Trophoblast cell (in vitro differentiated cells and primary cell): Measurements from ENCODE around the gene ERCC2.

Experiments used
- DNase-seq, 2 donors: peaks; one replicate each; pipeline ENCODE4 v3.0.0-alpha.2; 2016
- H2AFZ ChIP-seq: 2 replicates; pipeline ENCODE4 v1.6.1; 2013; ENCODE audit warnings: low read length, moderate library complexity, mild to moderate bottlenecking; ENCODE audit not compliant: insufficient read depth, poor library complexity
- H2AK5ac ChIP-seq: 2 replicates; pipeline ENCODE4 v1.6.1; 2013; ENCODE audit warnings: mild to moderate bottlenecking, low read length
- H2BK120ac ChIP-seq: 2 replicates; pipeline ENCODE4 v1.6.1; 2013; ENCODE audit warnings: low read length, mild to moderate bottlenecking, moderate library complexity; ENCODE audit not compliant: insufficient read depth, poor library complexity
- H2BK12ac ChIP-seq: 2 replicates; pipeline ENCODE4 v1.6.1; 2013; ENCODE audit warnings: mild to moderate bottlenecking, low read length, moderate library complexity
- H2BK5ac ChIP-seq: 2 replicates; pipeline ENCODE4 v1.6.1; 2013; ENCODE audit warnings: low read length, low read depth, moderate library complexity, mild to moderate bottlenecking; ENCODE audit not compliant: poor library complexity
- H3K14ac ChIP-seq: 2 replicates; pipeline ENCODE4 v1.6.1; 2013; ENCODE audit warnings: mild to moderate bottlenecking, low read length
- H3K18ac ChIP-seq: 2 replicates; pipeline ENCODE4 v1.6.1; 2013; ENCODE audit warnings: mild to moderate bottlenecking, low read length
- H3K23ac ChIP-seq: 2 replicates; pipeline ENCODE4 v1.6.1; 2013; ENCODE audit warnings: low read length
- H3K27ac ChIP-seq: 2 replicates; pipeline ENCODE4 v1.5.1; 2013; ENCODE audit warnings: low read depth, mild to moderate bottlenecking, inconsistent platforms, low read length, moderate library complexity
- H3K27me3 ChIP-seq: 2 replicates; pipeline ENCODE4 v1.6.1; 2013; ENCODE audit warnings: inconsistent platforms, mild to moderate bottlenecking, low read length, moderate library complexity; ENCODE audit not compliant: insufficient read depth
- H3K36me3 ChIP-seq, 2 experiments: 1 replicate in 1 of 2; 2 replicates in 1 of 2; pipeline ENCODE4 v1.6.1; 2013; ENCODE audit warnings: low read length in 2 of 2, mild to moderate bottlenecking in 2 of 2, moderate library complexity in 1 of 2; ENCODE audit not compliant: insufficient read depth in 2 of 2, control insufficient read depth in 1 of 2
- H3K4ac ChIP-seq: 2 replicates; pipeline ENCODE4 v1.6.1; 2013; ENCODE audit warnings: low read depth, mild to moderate bottlenecking, low read length, moderate library complexity
- H3K4me1 ChIP-seq, 2 experiments: 1 replicate in 1 of 2; 2 replicates in 1 of 2; pipeline ENCODE4 v1.6.1; 2013; ENCODE audit warnings: low read length in 2 of 2, mild to moderate bottlenecking in 2 of 2, moderate library complexity in 1 of 2; ENCODE audit not compliant: insufficient read depth in 2 of 2, control insufficient read depth in 1 of 2
- H3K4me2 ChIP-seq: 2 replicates; pipeline ENCODE4 v1.6.1; 2013; ENCODE audit warnings: inconsistent platforms, mild to moderate bottlenecking, low read length, moderate library complexity
- H3K4me3 ChIP-seq: 2 replicates; pipeline ENCODE4 v1.5.1; 2013; ENCODE audit warnings: mild to moderate bottlenecking, low read depth, low read length, inconsistent platforms
- H3K79me1 ChIP-seq: one replicate; pipeline ENCODE4 v1.6.1; 2013; ENCODE audit warnings: low read length
- H3K79me2 ChIP-seq: 2 replicates; pipeline ENCODE4 v1.6.1; 2013; ENCODE audit warnings: low read length, mild to moderate bottlenecking; ENCODE audit not compliant: control insufficient read depth, insufficient read depth, poor library complexity
- H3K9ac ChIP-seq: 2 replicates; pipeline ENCODE4 v1.6.1; 2013; ENCODE audit warnings: mild to moderate bottlenecking, low read length
- H3K9me3 ChIP-seq: 2 replicates; pipeline ENCODE4 v1.6.1; 2013; ENCODE audit warnings: low read depth, mild to moderate bottlenecking, control low read depth, inconsistent platforms, low read length; ENCODE audit not compliant: insufficient read depth
- H4K12ac ChIP-seq: 2 replicates; pipeline ENCODE4 v1.6.1; 2013; ENCODE audit warnings: low read depth, mild to moderate bottlenecking, low read length, moderate library complexity
- H4K8ac ChIP-seq: 2 replicates; pipeline ENCODE4 v1.6.1; 2013; ENCODE audit warnings: low read depth, mild to moderate bottlenecking, low read length, moderate library complexity
- H4K91ac ChIP-seq: one replicate; pipeline ENCODE4 v1.6.1; 2013; ENCODE audit warnings: low read depth, mild to moderate bottlenecking, low read length, moderate library complexity
- WGBS: extraction: QIAGEN DNeasy Blood & Tissue Kit; methylation state at CpG from one replicate; pipeline ENCODE4 v1.1.7; 2013; ENCODE audit warnings: missing lambda C conversion rate; ENCODE audit not compliant: insufficient read length, insufficient coverage; ENCODE audit errors: extremely low coverage; 5-methylcytosine and 5-hydroxymethylcytosine counted together

ERCC2 gene

DNA sequence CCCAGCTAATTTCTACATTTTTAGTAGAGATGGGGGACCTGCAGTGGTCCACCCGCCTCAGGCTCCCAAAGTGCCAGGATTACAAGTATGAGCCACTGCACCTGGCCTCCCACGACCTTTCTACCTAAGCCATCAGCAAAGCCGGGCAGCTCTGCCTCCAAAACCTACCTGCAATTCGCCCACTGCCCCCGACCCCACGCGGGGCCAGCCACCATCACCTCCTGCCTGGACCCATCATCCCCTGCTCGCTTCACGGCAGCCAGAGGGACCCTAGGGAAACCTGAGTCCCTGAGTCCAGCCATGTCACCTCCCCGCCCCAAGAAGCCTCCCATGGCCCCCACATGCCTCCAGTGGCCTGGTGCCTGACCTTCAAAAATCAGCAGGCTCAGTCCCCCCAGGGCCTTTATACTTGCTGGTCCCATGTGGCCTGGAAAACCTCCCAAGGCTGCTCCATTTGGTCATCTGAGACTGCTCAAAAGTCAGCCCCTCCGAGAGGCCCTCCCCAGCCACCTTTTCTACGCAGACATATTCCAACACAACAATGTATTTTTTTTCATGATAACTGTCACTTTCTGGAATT is 12.1 kb downstream of the ERCC2 start:
- no peak overlapping the region for H3K23ac ChIP-seq
- H4K8ac ChIP-seq, result no peak overlapping the region
- no peak overlapping the region for H2BK5ac ChIP-seq
- H2AFZ ChIP-seq, result no peak overlapping the region
- H3K79me2 ChIP-seq, result no peaks in the 10 kb centered on the region
- no peak overlapping the region for H3K9ac ChIP-seq
- H2BK12ac ChIP-seq, result no peak overlapping the region
- no peak overlapping the region for H3K4me2 ChIP-seq
- no peaks in the 10 kb centered on the region for H3K27me3 ChIP-seq
- no peaks in the 10 kb centered on the region for H3K4me1 ChIP-seq
- H4K12ac ChIP-seq, result no peak overlapping the region
- H2AK5ac ChIP-seq, result no peak overlapping the region
- peaks cover 2% of the 10 kb centered on the region for H3K9me3 ChIP-seq
- no peak overlapping the region for H3K18ac ChIP-seq
- no peak overlapping the region for H2BK120ac ChIP-seq
- H3K14ac ChIP-seq, result no peak overlapping the region
- H3K79me1 ChIP-seq, result no peaks in the 10 kb centered on the region
- H4K91ac ChIP-seq, result no peak overlapping the region
- peaks cover 67 to 74% of the 10 kb centered on the region in 2 experiments for H3K36me3 ChIP-seq
- no peak overlapping the region for H3K4ac ChIP-seq
- no CpG with 5 or more reads among the region's 12 CpGs for WGBS
- no peak overlapping the region for H3K4me3 ChIP-seq
- H3K27ac ChIP-seq, result no peak overlapping the region
- DNase-seq, result no peak

DNA sequence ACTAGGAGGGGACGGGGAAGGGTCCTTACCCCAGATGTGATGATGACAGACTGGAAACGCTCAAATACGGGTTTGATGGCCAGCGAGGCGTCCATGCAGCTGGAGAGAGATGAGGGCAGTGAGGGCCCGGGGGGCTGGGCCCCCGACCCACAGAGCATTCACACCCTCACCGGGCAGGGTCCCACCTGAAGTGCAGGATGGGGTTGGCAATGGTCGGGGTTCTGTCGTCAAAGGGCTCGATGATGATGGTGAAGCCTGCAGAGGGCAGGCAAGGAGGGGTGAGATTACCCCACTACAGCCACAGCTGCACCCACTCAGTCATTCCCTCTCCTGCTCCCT is 13.0 kb downstream of the ERCC2 start:
- Histone ChIP-seq H3K36me3 (peaks cover 69 to 75% of the 10 kb centered on the region in 2 experiments), H2BK120ac (no peak overlapping the region), H3K4me1 (no peaks in the 10 kb centered on the region), H3K14ac (no peak overlapping the region), H2BK12ac (no peak overlapping the region), H3K79me2 (no peaks in the 10 kb centered on the region), H2AFZ (no peak overlapping the region), H4K8ac (no peak overlapping the region), H4K91ac (no peak overlapping the region), H3K18ac (no peak overlapping the region), H3K9ac (no peak overlapping the region), H2BK5ac (no peak overlapping the region), H3K27me3 (no peaks in the 10 kb centered on the region), H3K4me2 (no peak overlapping the region), H3K4me3 (no peak overlapping the region), H3K9me3 (peaks cover 2% of the 10 kb centered on the region), H3K4ac (no peak overlapping the region), H2AK5ac (no peak overlapping the region), H3K23ac (no peak overlapping the region), H3K27ac (no peak overlapping the region), H3K79me1 (no peaks in the 10 kb centered on the region), H4K12ac (no peak overlapping the region)
- no CpG with 5 or more reads among the region's 11 CpGs for WGBS
- DNase-seq, result no peak

DNA sequence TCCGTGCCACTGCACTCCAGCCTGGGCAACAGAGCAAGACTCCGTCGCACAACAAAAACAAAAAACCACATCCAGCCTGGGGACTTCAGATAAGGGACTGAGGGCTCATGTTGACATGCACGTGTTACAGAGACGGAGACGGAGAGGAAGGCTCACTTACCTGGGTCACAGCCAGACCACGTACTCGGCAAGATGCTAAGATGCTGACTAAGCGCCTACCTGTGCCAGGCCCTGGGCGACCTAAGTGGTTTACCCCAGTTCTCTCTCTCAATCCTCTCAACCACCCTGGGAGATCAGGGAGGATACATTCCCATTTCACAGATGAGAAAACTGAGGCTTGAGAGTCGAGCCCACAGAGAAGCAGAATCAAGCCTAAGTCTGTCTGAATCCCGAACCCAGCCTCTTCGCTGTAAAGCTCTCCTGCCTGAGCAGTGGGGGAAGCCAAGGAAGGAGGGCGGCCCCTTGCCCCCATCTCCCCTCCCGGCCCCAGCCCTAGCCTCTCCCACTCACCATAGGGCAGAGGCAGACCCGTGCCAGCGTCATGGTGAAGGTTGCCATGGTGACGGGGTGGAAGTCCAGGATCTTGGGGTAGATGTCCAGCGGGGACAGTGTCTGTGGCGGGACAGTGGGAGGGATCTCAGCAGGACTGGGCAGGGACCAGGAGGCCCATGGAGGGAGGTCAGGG is 13.5 kb downstream of the ERCC2 start:
- whole genome bisulfite sequencing, result no CpG with 5 or more reads among the region's 20 CpGs
- H3K27ac ChIP-seq, result no peak overlapping the region
- peaks cover 2% of the 10 kb centered on the region for H3K9me3 ChIP-seq
- no peak overlapping the region for H4K12ac ChIP-seq
- no peak overlapping the region for H3K4me2 ChIP-seq
- no peaks in the 10 kb centered on the region for H3K27me3 ChIP-seq
- no peak overlapping the region for H2BK12ac ChIP-seq
- H3K36me3 ChIP-seq, result peaks cover 71 to 76% of the 10 kb centered on the region in 2 experiments
- H3K79me2 ChIP-seq, result no peaks in the 10 kb centered on the region
- H3K4me1 ChIP-seq, result no peaks in the 10 kb centered on the region
- no peak overlapping the region for H3K4me3 ChIP-seq
- H4K91ac ChIP-seq, result no peak overlapping the region
- H3K79me1 ChIP-seq, result no peaks in the 10 kb centered on the region
- no peak overlapping the region for H2BK5ac ChIP-seq
- H2BK120ac ChIP-seq, result no peak overlapping the region
- DNase-seq, result no peak
- H3K18ac ChIP-seq, result no peak overlapping the region
- H3K23ac ChIP-seq, result no peak overlapping the region
- no peak overlapping the region for H3K14ac ChIP-seq
- H4K8ac ChIP-seq, result no peak overlapping the region
- H3K9ac ChIP-seq, result no peak overlapping the region
- H3K4ac ChIP-seq, result no peak overlapping the region
- no peak overlapping the region for H2AK5ac ChIP-seq
- H2AFZ ChIP-seq, result no peak overlapping the region

DNA sequence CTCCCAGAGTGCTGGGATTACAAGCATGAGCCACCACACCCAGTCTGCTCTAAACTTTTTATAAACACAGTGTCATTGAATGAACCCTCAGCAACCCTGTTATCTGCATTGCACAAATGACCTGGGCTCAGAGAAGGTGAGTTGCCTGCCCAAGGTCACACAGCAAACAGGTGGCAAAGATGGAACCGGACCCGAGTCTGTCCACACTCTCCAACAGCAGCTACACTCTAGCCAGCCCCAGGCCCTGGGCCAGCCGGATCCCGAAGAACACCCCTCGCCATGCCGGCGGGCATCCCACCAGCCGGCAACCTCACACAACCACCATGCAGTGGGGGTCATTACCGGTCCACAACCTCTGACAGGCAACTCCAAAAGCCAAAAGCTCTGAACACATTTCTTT is 14.5 kb downstream of the ERCC2 start:
- Histone ChIP-seq H2BK120ac (no peak overlapping the region), H4K91ac (no peak overlapping the region), H3K4ac (no peak overlapping the region), H3K9ac (no peak overlapping the region), H3K23ac (no peak overlapping the region), H3K27me3 (no peaks in the 10 kb centered on the region), H2BK5ac (no peak overlapping the region), H4K12ac (no peak overlapping the region), H2BK12ac (no peak overlapping the region), H2AFZ (no peak overlapping the region), H3K18ac (no peak overlapping the region), H3K27ac (no peak overlapping the region), H3K4me1 (no peaks in the 10 kb centered on the region), H2AK5ac (no peak overlapping the region), H3K9me3 (peaks cover 2% of the 10 kb centered on the region), H3K4me2 (no peak overlapping the region), H3K79me2 (no peaks in the 10 kb centered on the region), H3K14ac (no peak overlapping the region), H3K4me3 (no peak overlapping the region), H4K8ac (no peak overlapping the region), H3K36me3 (peaks cover 73 to 78% of the 10 kb centered on the region in 2 experiments), H3K79me1 (no peaks in the 10 kb centered on the region)
- no peak for DNase-seq
- no CpG with 5 or more reads among the region's 9 CpGs for WGBS
